Liver (tissue), 9 donors: ENCODE results near the gene ZCWPW1. TPM values are rescaled to one million over a fixed set of nuclear protein-coding genes. Genes with fewer than 3 reads are reported as not detected.
A peak's percentile ranks its signal among the peaks of the same experiment; 100 is the strongest.

Experiments
- DNase-seq: peaks from one replicate; pipeline ENCODE4 v3.0.0-alpha.2; 2017; ENCODE audit warnings: low spot score
- H3K27ac ChIP-seq, 2 donors: one replicate each; pipeline ENCODE4 v1.7.0; 2013; ENCODE audit warnings: inconsistent platforms in 2 of 2, low read length in 2 of 2, control low read depth in 1 of 2, low read depth in 1 of 2, mild to moderate bottlenecking in 1 of 2
- H3K27me3 ChIP-seq, 4 donors: one replicate each; pipeline versions ENCODE4 v1.6.1 to v1.7.0; 2013; ENCODE audit warnings: low read length in 3 of 4, inconsistent platforms in 1 of 4, mild to moderate bottlenecking in 1 of 4, moderate library complexity in 1 of 4; ENCODE audit not compliant: control insufficient read depth in 4 of 4, insufficient read depth in 4 of 4
- H3K36me3 ChIP-seq, 4 donors: one replicate each; pipeline versions ENCODE4 v1.6.1 to v1.7.0; 2013; ENCODE audit warnings: low read length in 3 of 4, mild to moderate bottlenecking in 3 of 4, low read depth in 1 of 4, moderate library complexity in 1 of 4; ENCODE audit not compliant: control insufficient read depth in 4 of 4, insufficient read depth in 3 of 4
- H3K4me1 ChIP-seq, 4 donors: one replicate each; pipeline versions ENCODE4 v1.6.1 to v1.7.0; 2013; ENCODE audit warnings: low read length in 3 of 4, mild to moderate bottlenecking in 3 of 4, moderate library complexity in 1 of 4; ENCODE audit not compliant: control insufficient read depth in 4 of 4, insufficient read depth in 4 of 4
- H3K4me3 ChIP-seq, 3 donors: one replicate each; pipeline versions ENCODE4 v1.6.1 to v1.7.0; 2013; ENCODE audit warnings: low read length in 3 of 3, control low read depth in 1 of 3, low read depth in 1 of 3, mild to moderate bottlenecking in 1 of 3
- H3K9ac ChIP-seq, 2 donors: one replicate each; pipeline ENCODE4 v1.7.0; 2013; ENCODE audit warnings: low read length in 2 of 2, mild to moderate bottlenecking in 2 of 2, moderate library complexity in 2 of 2, control low read depth in 1 of 2, low read depth in 1 of 2
- H3K9me3 ChIP-seq, 4 donors: one replicate each; pipeline versions ENCODE4 v1.6.1 to v1.7.0; 2013; ENCODE audit warnings: low read length in 3 of 4; ENCODE audit not compliant: control insufficient read depth in 4 of 4
- EGR1 ChIP-seq, 2 donors: IDR thresholded peaks; 2 replicates each; pipeline ENCODE4 v1.6.1; 2016 to 2018; ENCODE audit warnings: antibody characterized with exemption in 2 of 2, low read depth in 2 of 2
- FOXA1 ChIP-seq: IDR thresholded peaks from 2 replicates; pipeline ENCODE4 v1.6.1; 2016; ENCODE audit warnings: antibody characterized with exemption
- FOXA2 ChIP-seq: IDR thresholded peaks from 2 replicates; pipeline ENCODE4 v1.6.1; 2016; ENCODE audit warnings: antibody characterized with exemption
- GABPA ChIP-seq, 2 donors: IDR thresholded peaks in 1 of 2; conservative IDR thresholded peaks in 1 of 2; 2 replicates each; pipeline ENCODE4 v1.6.1; 2016; ENCODE audit warnings: antibody characterized with exemption in 2 of 2, mild to moderate bottlenecking in 1 of 2, moderate library complexity in 1 of 2
- HNF4A ChIP-seq, 2 donors: conservative IDR thresholded peaks; 2 replicates each; pipeline ENCODE4 v1.6.1; 2016; ENCODE audit warnings: antibody characterized with exemption in 2 of 2, mild to moderate bottlenecking in 2 of 2
- HNF4G ChIP-seq: IDR thresholded peaks from 2 replicates; pipeline ENCODE4 v1.6.1; 2016; ENCODE audit warnings: antibody characterized with exemption
- JUND ChIP-seq, 2 donors: IDR thresholded peaks; 2 replicates each; pipeline ENCODE4 v1.6.1; 2016; ENCODE audit warnings: antibody characterized with exemption in 2 of 2
- NR2F2 ChIP-seq: IDR thresholded peaks from 2 replicates; pipeline ENCODE4 v1.6.1; 2016; ENCODE audit warnings: antibody characterized with exemption
- RAD21 ChIP-seq, 2 donors: IDR thresholded peaks; 2 replicates each; pipeline ENCODE4 v1.6.1; 2016; ENCODE audit warnings: antibody characterized with exemption in 2 of 2, mild to moderate bottlenecking in 2 of 2
- RXRA ChIP-seq, 2 donors: IDR thresholded peaks; 2 replicates each; pipeline ENCODE4 v1.6.1; 2017 to 2018; ENCODE audit warnings: antibody characterized with exemption in 2 of 2, mild to moderate bottlenecking in 1 of 2
- SP1 ChIP-seq: IDR thresholded peaks from 2 replicates; pipeline ENCODE4 v1.6.1; 2018; ENCODE audit warnings: antibody characterized with exemption, mild to moderate bottlenecking
- TAF1 ChIP-seq: conservative IDR thresholded peaks from 2 replicates; pipeline ENCODE4 v1.6.1; 2016; ENCODE audit warnings: antibody characterized with exemption, mild to moderate bottlenecking
- YY1 ChIP-seq: IDR thresholded peaks from 2 replicates; pipeline ENCODE4 v1.6.1; 2016; ENCODE audit warnings: antibody characterized with exemption, mild to moderate bottlenecking
- WGBS: extraction: QIAGEN DNeasy Blood & Tissue Kit; methylation state at CpG from one replicate; pipeline ENCODE4 v1.1.7; 2013; 5-methylcytosine and 5-hydroxymethylcytosine counted together
- polyA plus RNA-seq, 2 donors: library from polyadenylated mRNA; stranded (reverse) in 1 of 2; unstranded in 1 of 2; fragments of 200-250 nt in 1 of 2; fragments of >200 nt in 1 of 2; fragmentation: Nextera tagmentation in 1 of 2; extraction: Ambion mirVana in 1 of 2; gene quantifications; one replicate each; pipeline versions ENCODE4 v1.2.1 to v1.2.3, GENCODE V29; 2013 to 2015
- total RNA-seq, 2 donors: library from RNA; depleted of rRNA; stranded (reverse); fragments of >200 nt; gene quantifications; one replicate each; pipeline ENCODE4 v1.2.3, GENCODE V29; 2014
- TF ChIP-seq, protein P1 (sequence below): fragments of 150-350 bp; IDR thresholded peaks from 2 replicates; pipeline ENCODE4 v1.5.1; 2017; ENCODE audit warnings: improper control_type of control experiment, low read depth, low read length; ENCODE audit not compliant: missing input control
- TF ChIP-seq, protein P2 (sequence below): IDR thresholded peaks from 2 replicates; pipeline ENCODE4 v1.6.1; 2016; ENCODE audit warnings: antibody characterized with exemption
- TF ChIP-seq, protein P3 (sequence below): IDR thresholded peaks from 2 replicates; pipeline ENCODE4 v1.6.1; 2016; ENCODE audit warnings: antibody characterized with exemption
- TF ChIP-seq, protein P4 (sequence below): IDR thresholded peaks from 2 replicates; pipeline ENCODE4 v1.6.1; 2016; ENCODE audit warnings: antibody characterized with exemption, mild to moderate bottlenecking
- TF ChIP-seq, protein P5 (sequence below): IDR thresholded peaks from 2 replicates; pipeline ENCODE4 v1.6.1; 2016; ENCODE audit warnings: antibody characterized with exemption
- donor health status: healthy.
- donor health status: healthy.
- donor health status: healthy.
- donor health status: healthy.
- donor health status: healthy.

ZCWPW1 gene
- total and polyA plus RNA-seq, 4 donors, result 1.4 to 3.3 (median 2.8) TPM

DNA sequence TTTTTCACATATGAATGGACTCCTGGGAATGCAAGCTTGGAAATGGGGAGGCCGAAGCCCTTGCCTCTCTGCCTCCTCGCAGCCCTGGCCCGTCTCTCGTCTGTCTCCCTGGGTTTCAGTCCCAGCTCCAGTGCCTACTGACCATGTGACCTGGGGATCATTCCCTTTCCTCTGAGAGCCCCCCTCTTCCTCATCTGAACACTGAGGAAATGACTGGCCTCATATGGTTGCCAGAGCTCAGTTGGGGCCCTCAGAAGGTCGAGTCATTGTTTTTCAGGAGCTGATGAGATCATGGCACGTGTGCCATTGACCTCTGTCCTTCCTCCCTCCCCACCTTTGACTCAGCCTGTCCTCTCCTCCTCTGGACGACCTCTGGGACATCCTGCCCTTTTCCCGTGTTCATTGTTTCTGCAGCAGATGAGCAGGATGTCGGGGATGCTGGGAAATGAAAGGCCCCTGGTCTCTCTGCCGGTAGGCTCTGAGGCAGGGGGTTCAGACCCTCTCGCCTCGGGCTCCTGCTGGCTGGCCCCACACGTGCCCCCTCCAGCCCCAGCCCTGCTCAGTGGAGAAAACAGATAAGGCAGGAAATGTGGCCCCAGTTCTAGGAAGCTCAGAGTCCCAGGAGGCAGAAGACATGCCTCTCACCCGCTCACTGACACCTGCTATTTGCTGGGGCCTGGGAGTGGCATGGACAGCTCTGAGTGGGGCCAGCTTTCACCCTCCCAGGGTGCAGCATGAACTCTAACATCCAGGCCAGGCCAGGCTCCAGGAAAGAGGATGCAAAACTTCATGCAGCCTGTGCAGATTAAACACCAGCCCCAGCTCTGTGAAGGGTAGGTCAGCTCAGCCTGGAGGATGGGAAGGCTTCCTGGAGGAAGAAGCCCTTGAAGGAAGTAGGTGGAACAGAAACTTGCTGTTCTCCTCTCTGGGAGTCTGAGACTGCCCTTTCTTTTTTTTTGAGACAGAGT, 16.1 kb upstream of the ZCWPW1 start:
- no peak overlapping the region for H3K9ac ChIP-seq
- 38% methylated on average over 14 of the region's 14 CpGs for whole genome bisulfite sequencing

More for the DNA sequence above, 16.1 kb upstream of the ZCWPW1 start:
- Histone ChIP-seq H3K4me1 (peaks cover 5 to 16% (median 13%) of the 10 kb centered on the region in 4 donors), H3K36me3 (no peaks in the 10 kb centered on the region), H3K9me3 (no peaks in the 10 kb centered on the region), H3K27me3 (no peaks in the 10 kb centered on the region), H3K4me3 (no peak overlapping the region), H3K27ac (peak overlapping the region; percentile 58 to 82)
- peak; percentile 56 for TF ChIP-seq YY1
- TF ChIP-seq, protein P1, sequence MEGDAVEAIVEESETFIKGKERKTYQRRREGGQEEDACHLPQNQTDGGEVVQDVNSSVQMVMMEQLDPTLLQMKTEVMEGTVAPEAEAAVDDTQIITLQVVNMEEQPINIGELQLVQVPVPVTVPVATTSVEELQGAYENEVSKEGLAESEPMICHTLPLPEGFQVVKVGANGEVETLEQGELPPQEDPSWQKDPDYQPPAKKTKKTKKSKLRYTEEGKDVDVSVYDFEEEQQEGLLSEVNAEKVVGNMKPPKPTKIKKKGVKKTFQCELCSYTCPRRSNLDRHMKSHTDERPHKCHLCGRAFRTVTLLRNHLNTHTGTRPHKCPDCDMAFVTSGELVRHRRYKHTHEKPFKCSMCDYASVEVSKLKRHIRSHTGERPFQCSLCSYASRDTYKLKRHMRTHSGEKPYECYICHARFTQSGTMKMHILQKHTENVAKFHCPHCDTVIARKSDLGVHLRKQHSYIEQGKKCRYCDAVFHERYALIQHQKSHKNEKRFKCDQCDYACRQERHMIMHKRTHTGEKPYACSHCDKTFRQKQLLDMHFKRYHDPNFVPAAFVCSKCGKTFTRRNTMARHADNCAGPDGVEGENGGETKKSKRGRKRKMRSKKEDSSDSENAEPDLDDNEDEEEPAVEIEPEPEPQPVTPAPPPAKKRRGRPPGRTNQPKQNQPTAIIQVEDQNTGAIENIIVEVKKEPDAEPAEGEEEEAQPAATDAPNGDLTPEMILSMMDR, result no peak
- peak; percentile 93 to 96 for TF ChIP-seq JUND (IDR thresholded peaks at IDR 0.05)
- TF ChIP-seq TAF1, result no peak
- TF ChIP-seq RAD21 (IDR thresholded peaks at IDR 0.05), result no peak
- TF ChIP-seq, protein P2, sequence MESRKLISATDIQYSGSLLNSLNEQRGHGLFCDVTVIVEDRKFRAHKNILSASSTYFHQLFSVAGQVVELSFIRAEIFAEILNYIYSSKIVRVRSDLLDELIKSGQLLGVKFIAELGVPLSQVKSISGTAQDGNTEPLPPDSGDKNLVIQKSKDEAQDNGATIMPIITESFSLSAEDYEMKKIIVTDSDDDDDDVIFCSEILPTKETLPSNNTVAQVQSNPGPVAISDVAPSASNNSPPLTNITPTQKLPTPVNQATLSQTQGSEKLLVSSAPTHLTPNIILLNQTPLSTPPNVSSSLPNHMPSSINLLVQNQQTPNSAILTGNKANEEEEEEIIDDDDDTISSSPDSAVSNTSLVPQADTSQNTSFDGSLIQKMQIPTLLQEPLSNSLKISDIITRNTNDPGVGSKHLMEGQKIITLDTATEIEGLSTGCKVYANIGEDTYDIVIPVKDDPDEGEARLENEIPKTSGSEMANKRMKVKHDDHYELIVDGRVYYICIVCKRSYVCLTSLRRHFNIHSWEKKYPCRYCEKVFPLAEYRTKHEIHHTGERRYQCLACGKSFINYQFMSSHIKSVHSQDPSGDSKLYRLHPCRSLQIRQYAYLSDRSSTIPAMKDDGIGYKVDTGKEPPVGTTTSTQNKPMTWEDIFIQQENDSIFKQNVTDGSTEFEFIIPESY, result no peak
- TF ChIP-seq, protein P3, sequence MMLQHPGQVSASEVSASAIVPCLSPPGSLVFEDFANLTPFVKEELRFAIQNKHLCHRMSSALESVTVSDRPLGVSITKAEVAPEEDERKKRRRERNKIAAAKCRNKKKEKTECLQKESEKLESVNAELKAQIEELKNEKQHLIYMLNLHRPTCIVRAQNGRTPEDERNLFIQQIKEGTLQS, result no peak
- peak; percentile 8 for TF ChIP-seq FOXA2
- TF ChIP-seq NR2F2, result peak; percentile 100
- TF ChIP-seq, protein P4, sequence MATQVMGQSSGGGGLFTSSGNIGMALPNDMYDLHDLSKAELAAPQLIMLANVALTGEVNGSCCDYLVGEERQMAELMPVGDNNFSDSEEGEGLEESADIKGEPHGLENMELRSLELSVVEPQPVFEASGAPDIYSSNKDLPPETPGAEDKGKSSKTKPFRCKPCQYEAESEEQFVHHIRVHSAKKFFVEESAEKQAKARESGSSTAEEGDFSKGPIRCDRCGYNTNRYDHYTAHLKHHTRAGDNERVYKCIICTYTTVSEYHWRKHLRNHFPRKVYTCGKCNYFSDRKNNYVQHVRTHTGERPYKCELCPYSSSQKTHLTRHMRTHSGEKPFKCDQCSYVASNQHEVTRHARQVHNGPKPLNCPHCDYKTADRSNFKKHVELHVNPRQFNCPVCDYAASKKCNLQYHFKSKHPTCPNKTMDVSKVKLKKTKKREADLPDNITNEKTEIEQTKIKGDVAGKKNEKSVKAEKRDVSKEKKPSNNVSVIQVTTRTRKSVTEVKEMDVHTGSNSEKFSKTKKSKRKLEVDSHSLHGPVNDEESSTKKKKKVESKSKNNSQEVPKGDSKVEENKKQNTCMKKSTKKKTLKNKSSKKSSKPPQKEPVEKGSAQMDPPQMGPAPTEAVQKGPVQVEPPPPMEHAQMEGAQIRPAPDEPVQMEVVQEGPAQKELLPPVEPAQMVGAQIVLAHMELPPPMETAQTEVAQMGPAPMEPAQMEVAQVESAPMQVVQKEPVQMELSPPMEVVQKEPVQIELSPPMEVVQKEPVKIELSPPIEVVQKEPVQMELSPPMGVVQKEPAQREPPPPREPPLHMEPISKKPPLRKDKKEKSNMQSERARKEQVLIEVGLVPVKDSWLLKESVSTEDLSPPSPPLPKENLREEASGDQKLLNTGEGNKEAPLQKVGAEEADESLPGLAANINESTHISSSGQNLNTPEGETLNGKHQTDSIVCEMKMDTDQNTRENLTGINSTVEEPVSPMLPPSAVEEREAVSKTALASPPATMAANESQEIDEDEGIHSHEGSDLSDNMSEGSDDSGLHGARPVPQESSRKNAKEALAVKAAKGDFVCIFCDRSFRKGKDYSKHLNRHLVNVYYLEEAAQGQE, result peak; percentile 69
- TF ChIP-seq, protein P5, sequence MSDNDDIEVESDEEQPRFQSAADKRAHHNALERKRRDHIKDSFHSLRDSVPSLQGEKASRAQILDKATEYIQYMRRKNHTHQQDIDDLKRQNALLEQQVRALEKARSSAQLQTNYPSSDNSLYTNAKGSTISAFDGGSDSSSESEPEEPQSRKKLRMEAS, result peak; percentile 86
- peak; percentile 98 for TF ChIP-seq RXRA (IDR thresholded peaks at IDR 0.05)
- no peak for TF ChIP-seq EGR1 (IDR thresholded peaks at IDR 0.05; ENCODE audit: low read depth in 2 of 2)
- TF ChIP-seq FOXA1, result no peak
- peak; percentile 78 for TF ChIP-seq SP1
- TF ChIP-seq GABPA (IDR thresholded peaks at IDR 0.05 in 1 of 2, conservative IDR thresholded peaks at IDR 0.05 in 1 of 2), result peak in 1 of 2 donors; percentile 43
- TF ChIP-seq HNF4G, result peak; percentile 20
- peak; percentile 80 to 81 for TF ChIP-seq HNF4A (conservative IDR thresholded peaks at IDR 0.05)
- DNase-seq, result no peak
